ENCODE results near the gene CRBN. TPM values are rescaled to one million over a fixed set of nuclear protein-coding genes. Genes with fewer than 3 reads are reported as not detected.

CRBN gene
- total and polyA plus RNA-seq, 2 of the 13 experiments (the other 11 are each of a cell fraction or from before 2014, with no cell fraction given) = 30.8 to 36.1 TPM

GRCh38 chr3:3179407-3180094 lies at the start of gene CRBN (continued):
- TF ChIP-seq PREB (CRISPR knock-in tag; IDR thresholded peaks at IDR 0.05) = no peak
- TF ChIP-seq BORCS8-MEF2B (CRISPR knock-in tag; IDR thresholded peaks at IDR 0.05) = peak; percentile 76
- no peak for TF ChIP-seq MTA3 (CRISPR knock-in tag; IDR thresholded peaks at IDR 0.05)
- TF ChIP-seq ATM (IDR thresholded peaks at IDR 0.05; ENCODE audit: borderline replicate concordance) = no peak
- no peak for TF ChIP-seq TRIM24 (CRISPR knock-in tag; IDR thresholded peaks at IDR 0.05)
- no peak for TF ChIP-seq ZNF282 (IDR thresholded peaks at IDR 0.05; ENCODE audit: partially characterized antibody)
- TF ChIP-seq MYC (CRISPR knock-in tag; IDR thresholded peaks at IDR 0.05; ENCODE audit: borderline replicate concordance) = peak; percentile 87
- TF ChIP-seq ZNF766 (CRISPR knock-in tag; IDR thresholded peaks at IDR 0.05; ENCODE audit: borderline replicate concordance) = peak; percentile 93; the same call in 1 of the 2 replicates
- TF ChIP-seq, protein P1, sequence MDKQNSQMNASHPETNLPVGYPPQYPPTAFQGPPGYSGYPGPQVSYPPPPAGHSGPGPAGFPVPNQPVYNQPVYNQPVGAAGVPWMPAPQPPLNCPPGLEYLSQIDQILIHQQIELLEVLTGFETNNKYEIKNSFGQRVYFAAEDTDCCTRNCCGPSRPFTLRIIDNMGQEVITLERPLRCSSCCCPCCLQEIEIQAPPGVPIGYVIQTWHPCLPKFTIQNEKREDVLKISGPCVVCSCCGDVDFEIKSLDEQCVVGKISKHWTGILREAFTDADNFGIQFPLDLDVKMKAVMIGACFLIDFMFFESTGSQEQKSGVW (CRISPR knock-in tag; IDR thresholded peaks at IDR 0.05; ENCODE audit: borderline replicate concordance) = no peak
- no peak for TF ChIP-seq TRAFD1 (CRISPR knock-in tag; IDR thresholded peaks at IDR 0.05; ENCODE audit: borderline replicate concordance)
- peak; percentile 97; the same call in 1 of the 2 replicates for TF ChIP-seq KMT2B (CRISPR knock-in tag; IDR thresholded peaks at IDR 0.05)
- peak; percentile 49; the same call in 1 of the 2 replicates for TF ChIP-seq E2F5 (CRISPR knock-in tag; conservative IDR thresholded peaks at IDR 0.05)
- peak; percentile 65; the same call in 1 of the 2 replicates for TF ChIP-seq SOX5 (CRISPR knock-in tag; IDR thresholded peaks at IDR 0.05; ENCODE audit: borderline replicate concordance)
- no peak for TF ChIP-seq RBAK (CRISPR knock-in tag; IDR thresholded peaks at IDR 0.05)
- TF ChIP-seq KDM1A (CRISPR knock-in tag; IDR thresholded peaks at IDR 0.05) = no peak; the same call in 1 of the 2 replicates
- TF ChIP-seq FOXC1 (CRISPR knock-in tag; IDR thresholded peaks at IDR 0.05; ENCODE audit: borderline replicate concordance) = peak; percentile 94
- TF ChIP-seq REL (CRISPR knock-in tag; conservative IDR thresholded peaks at IDR 0.05) = peak; percentile 69; the same call in 1 of the 2 replicates
- TF ChIP-seq ZHX2 (IDR thresholded peaks at IDR 0.05; ENCODE audit: low read depth) = peak; percentile 76
- TF ChIP-seq ZHX2 (CRISPR knock-in tag; IDR thresholded peaks at IDR 0.05; ENCODE audit: borderline replicate concordance) = no peak

All from HepG2 (cell line).